KBM-7 (cell line): ENCODE data around the gene KDF1.
"Not testable (repeated sequence)": the region's sequence is repeated elsewhere in the genome, so short reads cannot be mapped to it uniquely, and the experiment has no call there.

Source experiments
- DNase-seq: peaks from one replicate; pipeline ENCODE4 v3.0.0-alpha.2; 2015
- in situ Hi-C: fragments of 300-500 bp; cut with MboI; formaldehyde crosslinking; loops from 2 replicates; pipeline ENCODE4 v1.14.3; 2020; ENCODE audit warnings: low sequenced_read_pairs, low pct_unique_long_range_greater_than_20kb, mixed read lengths

KDF1 gene

DNA sequence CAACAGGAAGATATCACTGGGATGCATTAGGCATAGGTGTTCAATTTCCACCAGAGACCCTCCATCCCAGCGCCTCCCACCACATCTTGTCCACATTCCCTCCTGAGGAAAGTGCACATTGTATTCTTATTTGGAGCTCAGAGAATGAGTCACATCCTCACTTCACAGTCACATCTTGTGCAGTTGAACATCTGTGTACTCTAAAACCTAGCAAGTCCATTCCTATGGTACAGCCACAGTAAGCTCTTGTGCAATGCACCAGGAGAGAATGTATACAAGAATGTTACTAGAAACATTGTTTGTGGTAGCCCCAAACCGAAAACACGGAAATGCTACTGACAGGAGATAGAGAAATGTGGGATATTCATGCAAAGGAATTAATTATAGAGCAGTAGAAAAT, 1.6 kb upstream of the KDF1 start:
- no peak for DNase-seq
- in situ Hi-C loops: no loop called here

DNA sequence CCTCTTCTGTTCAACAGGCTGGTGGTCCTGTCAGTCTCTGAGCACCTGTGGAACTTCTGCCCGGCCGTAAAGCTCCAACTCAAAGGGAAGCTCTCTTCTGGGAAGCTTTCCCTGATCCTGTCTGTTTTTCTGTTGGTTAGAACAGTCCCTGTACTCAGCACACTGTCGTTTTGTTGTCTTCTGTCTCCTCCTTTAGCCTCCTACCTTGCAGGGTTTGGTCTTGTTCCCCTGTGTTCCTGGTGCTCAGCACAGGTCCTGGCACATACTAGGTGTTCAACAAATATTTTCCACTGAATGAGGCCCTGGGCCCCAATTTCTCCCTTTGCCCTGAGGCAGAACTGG, 328 bp upstream of the KDF1 start:
- DNase-seq: no peak
- in situ Hi-C loops: no loop called here

DNA sequence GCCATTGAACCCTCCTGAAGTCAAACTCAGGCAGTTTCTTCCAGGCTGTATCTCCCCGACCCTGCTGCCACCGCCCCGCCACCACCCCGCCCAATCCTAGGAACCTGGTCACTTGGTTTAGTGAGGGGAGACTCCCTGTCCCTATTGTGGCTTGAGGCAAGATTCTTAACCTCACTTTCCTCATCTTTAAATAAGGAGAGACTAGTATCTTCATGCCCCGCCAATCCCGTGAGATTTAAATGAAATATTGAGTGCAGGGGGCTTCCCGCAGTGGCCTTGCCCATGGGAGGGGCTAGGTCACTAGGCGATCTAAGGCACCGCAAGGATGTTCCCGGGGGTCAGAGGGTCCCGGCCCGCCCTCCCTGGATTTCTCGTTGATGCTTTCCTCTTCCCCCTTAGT, 998 bp downstream of the KDF1 start:
- DNase-seq: no peak
- in situ Hi-C loops: no loop called here

DNA sequence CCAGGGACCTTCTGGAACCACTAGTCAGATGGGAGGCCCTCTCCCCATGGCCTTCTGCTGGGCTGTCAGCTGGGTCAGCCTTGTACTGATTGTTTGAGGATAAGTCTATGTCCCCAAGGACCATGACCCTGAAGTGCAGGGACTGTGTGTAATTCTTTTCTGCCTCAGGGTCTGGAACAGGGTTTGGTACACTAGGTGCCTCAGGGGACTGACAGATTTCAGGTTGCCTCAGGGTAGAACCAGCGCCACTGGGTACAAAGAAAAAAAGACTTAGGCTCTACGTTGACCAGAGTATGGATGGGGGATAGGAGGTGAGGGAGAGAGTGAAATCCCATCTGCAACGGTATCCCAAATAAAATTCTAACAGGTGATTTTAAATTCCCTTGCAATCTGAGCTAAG, 3.0 kb downstream of the KDF1 start:
- in situ Hi-C loops: no loop called here

DNA sequence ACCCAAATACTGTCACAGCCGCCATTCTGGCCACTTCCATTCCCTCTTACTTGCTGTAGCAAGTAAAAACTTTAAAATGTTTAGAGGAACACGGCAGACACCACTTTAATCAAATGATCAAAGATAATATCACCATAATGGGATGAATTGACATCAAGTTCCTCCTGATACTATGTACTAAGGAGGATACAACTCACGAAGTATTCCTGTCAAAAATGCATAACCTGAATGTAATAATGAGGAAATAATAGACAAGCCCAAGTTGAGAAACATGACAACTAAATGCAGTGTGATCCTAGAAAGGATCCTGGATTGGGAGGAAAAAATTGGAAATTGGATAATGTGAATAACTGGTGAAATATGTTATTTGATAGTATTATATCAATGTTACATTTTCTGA, 3.9 kb downstream of the KDF1 start:
- in situ Hi-C loops: no loop called here
- DNase-seq: no peak

More for the DNA sequence above, 3.0 kb downstream of the KDF1 start:
- no peak for DNase-seq

DNA sequence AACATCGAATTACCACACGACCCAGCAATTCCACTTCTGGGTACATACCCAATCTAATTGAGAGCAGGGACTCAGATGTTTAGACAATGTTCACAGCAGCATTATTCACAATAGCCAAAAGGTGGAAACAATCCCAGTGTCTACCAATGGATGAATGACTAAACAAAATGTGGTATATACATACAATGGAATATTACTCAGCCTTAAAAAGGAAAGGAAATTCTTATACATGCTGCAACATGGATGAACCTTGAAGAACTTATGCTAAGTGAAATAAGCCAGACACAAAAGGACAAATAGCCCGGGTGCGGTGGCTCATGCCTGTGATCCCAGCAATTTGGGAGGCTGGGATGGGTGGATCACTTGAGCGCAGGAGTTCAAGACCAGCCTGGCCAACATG, 6.9 kb downstream of the KDF1 start:
- in situ Hi-C loops: no loop called here
- no peak for DNase-seq

DNA sequence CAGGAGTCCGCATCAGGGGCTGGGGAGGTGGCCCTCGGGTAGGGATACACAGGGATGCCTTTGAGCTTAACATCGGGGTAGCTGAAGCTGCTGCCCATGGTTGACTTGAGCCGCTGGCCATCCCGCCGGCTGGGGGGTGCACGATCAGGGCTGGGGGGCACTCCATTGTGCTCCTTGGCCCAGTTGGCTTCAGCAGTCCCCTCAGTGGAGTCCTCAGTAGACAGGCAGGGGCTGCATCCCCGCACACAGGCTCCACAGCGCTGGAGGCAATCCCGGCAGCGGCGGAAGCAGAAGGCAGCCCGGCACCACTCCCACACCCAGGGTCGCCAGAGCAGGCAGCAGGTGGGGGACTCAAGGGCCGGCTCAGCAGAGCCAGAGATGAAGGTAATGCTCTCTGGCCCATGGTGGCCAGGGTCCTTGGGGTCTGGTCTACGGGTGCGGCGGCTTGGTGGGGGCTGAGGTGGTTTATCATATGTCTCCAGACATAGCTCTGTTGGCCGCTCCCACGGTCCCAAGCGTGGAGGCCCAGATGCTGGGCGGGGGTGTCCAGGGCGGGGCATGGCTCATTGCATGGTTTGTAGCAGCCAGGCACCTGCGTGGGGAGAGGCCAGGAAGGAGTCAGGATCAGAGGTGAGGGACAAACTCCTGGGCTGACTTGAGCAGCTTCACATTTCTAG, 8.3 kb downstream of the KDF1 start:
- in situ Hi-C loops: no loop called here
- DNase-seq: no peak

DNA sequence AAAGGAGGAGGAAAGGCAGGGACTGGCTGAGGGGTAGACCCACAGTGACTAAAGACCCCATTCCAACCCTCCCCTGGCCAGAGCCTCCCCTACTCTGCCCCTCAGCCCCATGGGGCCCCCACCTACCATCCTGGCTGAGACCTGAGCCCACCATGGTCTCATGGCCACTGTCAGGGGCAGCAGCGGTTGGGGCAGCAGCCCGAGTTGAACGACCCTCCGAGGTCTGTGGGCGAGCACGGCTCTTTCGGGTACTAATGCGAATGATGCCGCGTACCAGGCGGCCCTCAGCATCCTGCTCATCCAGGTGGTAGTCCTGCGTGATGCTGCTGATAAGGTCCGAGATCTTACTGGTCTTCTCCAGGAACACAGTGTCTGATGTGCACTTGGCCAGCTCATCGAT, 9.1 kb downstream of the KDF1 start:
- DNase-seq: no peak
- in situ Hi-C loops: no loop called here

DNA sequence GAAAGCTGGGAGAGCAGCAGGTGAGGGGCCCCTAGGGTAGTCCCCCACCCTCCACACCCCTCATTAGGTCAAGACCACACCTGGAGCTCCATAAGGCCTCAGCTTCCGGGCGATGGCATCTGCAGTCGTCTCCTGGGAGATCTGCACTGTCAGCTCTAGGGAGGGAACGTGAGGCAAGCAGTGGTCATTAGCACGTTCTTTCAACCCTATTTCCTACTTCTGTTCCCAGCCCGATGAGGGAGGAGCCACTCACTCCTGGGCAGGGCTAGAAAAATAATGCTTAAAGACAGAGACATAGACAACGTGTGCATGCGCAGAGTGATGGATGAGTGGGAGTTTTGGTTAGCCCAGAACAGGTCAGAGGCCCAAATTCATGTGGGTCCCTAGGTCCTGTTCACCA, 9.7 kb downstream of the KDF1 start:
- no peak for DNase-seq
- in situ Hi-C loops: no loop called here

DNA sequence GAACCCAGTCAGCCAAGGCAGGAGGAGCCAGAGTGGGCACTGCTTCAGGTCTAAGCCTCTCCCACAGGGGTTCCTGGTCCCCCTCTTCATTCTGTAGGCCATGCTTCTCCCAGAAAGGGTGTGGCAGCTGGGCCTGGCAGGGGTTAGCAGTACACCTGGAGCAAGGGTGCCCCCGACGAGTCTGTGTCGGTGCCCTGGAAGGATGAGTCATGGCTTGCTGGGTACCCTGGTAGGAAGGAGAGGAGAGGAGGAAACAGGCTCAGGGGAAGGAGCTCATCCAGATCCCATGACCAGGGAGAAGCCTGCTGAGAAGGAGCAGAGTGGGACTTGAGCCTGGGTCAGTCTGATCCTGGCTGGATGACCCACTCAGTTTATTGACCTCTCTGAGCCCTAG, 10.3 kb downstream of the KDF1 start:
- no peak for DNase-seq
- in situ Hi-C loops: no loop called here

DNA sequence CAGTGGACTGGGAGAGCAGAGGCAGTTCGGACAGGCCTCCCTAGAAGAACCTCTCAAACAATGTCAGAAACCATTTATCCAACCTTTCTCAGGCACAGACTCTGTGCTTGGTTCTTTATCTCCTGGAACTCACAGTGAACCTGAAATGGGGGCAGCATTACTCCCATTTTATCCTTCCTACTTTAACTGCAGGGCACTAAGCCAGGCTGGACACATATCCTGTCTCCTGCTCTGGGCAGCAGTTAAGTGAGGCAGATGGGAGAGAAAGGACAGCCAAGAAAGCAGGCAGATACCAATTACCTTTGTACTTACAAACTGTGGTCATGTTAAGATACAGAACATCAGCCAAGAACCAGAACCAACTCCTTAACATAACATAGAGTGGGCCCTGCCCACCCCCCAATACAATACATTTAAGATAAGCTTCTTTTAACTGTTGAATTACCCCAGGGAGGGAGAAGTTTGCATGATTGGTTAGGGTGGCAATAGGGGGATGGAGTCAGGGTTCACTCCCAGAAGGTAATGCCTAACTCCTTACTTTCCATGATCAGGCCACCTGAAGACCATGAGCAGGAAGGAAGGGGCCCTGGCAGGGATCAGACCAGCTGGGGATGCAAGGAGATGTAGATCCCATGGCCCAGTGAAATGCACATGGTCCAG, 10.9 kb downstream of the KDF1 start:
- DNase-seq: no peak
- in situ Hi-C loops: no loop called here

DNA sequence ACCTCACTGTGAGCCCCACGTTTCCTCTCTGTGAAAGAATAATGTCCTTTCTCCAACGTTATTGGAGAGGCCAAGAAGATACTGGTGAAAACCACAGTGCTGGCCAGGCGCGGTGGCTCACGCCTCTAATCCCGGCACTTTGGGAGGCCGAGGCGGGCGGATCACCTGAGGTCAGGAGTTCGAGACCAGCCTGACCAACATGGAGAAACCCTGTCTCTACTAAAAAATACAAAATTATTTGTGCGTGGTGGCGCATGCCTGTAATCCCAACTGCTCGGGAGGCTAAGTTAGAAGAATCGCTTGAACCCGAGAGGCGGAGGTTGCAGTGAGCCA, 11.6 kb downstream of the KDF1 start:
- in situ Hi-C loops, DNase-seq: not testable (repeated sequence)

DNA sequence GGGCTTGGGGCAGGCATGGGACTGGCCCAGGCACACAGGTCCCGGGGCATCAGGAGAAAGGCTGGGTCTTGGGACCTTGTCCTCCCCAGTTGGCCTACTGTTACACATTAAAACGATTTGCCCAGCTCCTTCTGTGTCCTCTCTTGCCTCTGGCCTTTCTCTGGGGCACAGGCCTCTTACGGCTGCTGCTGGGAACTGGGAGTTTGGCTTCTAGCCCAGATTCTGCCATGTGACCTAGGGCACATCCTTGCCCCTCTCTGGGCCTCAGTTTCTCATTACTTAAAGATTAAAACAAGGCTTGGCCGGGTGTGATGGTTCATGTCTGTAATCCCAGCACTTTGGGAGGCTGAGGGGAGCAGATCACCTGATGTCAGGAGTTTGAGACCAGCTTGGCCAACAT, 14.0 kb downstream of the KDF1 start:
- in situ Hi-C loops: no loop called here
- DNase-seq: no peak

DNA sequence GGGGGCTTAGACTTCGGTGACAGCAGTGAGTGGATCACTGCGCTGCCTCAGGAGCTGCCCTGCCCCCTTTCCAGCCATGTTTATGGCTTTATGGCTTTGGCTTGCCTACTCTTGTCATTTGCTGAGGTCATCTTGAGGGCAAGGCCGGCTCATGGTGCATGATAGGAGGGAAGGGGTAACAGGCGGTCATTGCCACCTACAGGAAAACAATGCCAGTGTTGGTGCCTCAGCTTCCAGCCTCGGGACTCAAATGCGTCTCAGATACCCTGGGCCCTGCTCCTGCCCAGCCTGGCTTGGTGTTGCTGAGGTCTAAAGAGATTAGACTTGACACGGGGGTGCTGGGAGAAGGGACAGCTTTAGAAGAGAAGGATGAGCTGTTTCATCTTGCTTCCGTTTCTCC, 14.5 kb downstream of the KDF1 start:
- no peak for DNase-seq
- in situ Hi-C loops: no loop called here

DNA sequence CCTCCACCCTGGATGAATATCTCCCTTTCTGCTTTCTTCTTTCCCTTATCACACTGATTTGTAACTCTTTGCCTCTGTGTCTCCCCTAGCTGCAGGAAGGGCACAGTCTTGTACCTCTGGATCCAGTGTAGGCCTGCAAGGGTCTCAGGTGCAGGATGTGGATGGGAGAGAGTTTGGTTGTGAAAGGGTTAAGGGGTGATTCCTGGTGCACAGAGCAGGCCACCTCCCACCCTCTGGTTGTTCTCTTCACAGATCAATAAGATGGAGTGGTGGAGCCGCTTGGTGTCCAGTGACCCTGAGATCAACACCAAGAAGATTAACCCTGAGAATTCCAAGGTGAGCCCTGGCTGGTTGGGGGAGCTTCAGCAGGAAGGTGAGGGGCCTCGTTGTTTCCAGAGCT, 15.1 kb downstream of the KDF1 start:
- in situ Hi-C loops: no loop called here

DNA sequence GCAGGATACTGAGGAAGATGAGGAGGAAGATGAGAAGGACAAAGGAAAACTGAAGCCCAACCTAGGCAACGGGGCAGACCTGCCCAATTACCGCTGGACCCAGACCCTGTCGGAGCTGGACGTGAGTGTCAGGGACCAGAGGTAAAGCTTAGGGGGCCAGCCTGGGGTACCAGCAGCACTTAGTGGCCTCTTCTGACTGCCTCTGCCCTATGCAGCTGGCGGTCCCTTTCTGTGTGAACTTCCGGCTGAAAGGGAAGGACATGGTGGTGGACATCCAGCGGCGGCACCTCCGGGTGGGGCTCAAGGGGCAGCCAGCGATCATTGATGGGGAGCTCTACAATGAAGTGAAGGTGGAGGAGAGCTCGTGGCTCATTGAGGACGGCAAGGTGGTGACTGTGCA, 17.6 kb downstream of the KDF1 start:
- no peak for DNase-seq
- in situ Hi-C loops: no loop called here

More for the DNA sequence above, 15.1 kb downstream of the KDF1 start:
- no peak for DNase-seq

DNA sequence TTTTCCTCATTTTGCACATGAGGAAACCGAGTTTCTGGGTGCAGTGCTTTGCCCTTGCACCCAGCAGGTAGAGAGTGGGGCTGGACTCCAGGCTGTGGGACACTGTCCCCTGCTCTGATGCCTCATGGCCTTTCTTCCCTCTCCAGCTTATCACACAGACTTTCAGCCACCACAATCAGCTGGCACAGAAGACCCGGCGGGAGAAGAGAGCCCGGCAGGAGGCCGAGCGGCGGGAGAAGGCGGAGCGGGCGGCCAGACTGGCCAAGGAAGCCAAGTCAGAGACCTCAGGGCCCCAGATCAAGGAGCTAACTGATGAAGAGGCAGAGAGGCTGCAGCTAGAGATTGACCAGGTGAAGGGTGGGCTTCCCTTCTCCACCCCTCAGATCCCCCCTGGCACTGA, 19.0 kb downstream of the KDF1 start:
- in situ Hi-C loops: no loop called here
- DNase-seq: no peak

DNA sequence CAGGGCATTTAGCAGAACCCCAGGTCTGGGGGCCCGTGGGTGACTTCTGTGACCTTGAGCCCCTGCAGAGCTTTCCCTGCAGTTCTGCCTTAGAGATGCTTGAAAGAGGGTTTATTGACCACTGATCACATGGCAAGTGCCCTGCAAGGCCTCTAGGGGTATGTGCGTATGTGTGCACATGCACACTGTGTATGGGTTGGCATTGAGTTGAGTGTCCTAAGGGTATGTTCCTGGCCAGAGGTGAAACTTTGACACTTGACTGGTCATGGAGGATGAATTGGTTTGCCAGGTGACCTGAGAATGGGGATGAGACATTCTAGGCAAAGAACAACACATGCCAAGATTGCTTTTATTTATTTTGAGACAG, 21.6 kb downstream of the KDF1 start:
- DNase-seq: no peak
- in situ Hi-C loops: no loop called here

DNA sequence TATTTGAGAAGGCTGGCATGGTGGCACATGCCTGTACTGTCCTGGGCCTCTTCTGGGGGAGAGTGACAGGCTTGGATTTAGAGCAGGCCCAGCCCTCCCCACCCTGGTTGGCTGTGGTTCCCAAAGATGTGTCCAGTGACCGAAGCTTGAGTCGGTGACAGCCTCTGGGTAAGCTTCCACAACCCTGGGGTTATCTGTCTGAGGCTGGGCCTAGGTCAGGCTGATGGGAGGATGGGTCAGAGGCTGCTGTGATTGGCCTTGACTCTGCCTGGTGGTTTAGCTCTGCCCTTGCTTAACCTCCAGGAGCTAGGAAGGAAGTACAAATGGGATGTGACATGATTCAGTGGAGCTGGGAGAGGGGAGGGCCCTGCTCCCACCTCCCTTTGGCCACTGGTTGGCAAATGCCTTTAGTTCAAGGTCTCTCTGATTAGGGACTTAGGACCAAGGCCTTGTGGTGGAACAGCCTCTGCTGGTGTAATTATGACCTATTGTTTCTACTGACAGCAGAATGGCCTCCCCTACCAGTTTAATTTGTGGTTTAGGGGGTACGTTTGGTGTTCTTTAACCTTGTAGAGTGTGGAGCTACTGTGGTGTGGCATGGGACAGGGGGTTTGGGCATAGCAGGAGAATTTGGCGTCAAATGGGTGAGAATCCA, 22.1 kb downstream of the KDF1 start:
- in situ Hi-C loops: no loop called here
- no peak for DNase-seq

DNA sequence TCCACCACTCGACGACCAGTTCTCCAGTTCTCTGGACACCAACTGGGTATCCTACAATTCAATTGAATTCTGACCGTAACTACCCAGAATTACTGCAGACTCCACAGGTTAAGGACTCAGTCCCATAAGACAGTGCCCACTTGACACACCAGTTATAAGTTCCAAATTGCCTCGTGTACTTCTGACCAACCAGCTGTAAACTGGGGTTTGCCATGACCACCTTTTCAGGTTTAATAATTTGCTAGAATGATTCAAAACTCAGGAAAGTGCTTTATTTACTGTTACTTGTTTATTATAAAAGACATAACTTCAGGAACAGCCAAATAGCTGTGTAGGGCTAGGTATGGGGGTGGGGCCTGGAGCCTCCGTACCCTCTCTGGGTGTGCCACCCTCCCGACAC, 23.4 kb downstream of the KDF1 start:
- DNase-seq: no peak
- in situ Hi-C loops: no loop called here

DNA sequence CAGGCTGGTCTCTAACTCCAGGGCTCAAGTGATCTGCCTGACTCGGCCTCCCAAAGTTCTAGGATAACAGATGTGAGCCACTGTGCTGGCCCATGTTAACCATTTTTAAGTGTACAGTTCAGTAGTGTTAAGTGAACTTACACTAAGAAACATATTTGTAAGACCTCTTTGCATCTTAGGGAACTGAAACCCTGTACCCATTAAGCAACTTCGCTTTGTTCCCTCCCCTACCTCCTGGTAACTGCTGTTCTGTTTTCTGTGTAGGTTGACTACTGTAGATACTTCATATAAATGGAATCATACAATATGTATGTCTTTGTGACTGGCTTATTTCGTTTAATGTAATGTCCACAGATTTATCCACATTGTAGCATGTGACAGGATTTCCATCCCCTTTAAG, 27.7 kb downstream of the KDF1 start:
- in situ Hi-C loops: no loop called here
- DNase-seq: no peak
